GM12878 (cell line): Measurements from ENCODE around the gene PTGIS. TPM values are rescaled to one million over a fixed set of nuclear protein-coding genes. Genes with fewer than 3 reads are reported as not detected.

Source experiments
- ATF2 ChIP-seq: IDR thresholded peaks from 2 replicates; pipeline ENCODE4 v1.6.1; 2012; ENCODE audit warnings: low read length, inconsistent platforms
- BACH1 ChIP-seq: fragments of 450-650 bp; IDR thresholded peaks from 2 replicates; pipeline ENCODE4 v1.6.1; 2017; ENCODE audit warnings: mild to moderate bottlenecking, borderline replicate concordance
- DPF2 ChIP-seq: fragments of 450-650 bp; IDR thresholded peaks from 2 replicates; pipeline ENCODE4 v1.6.1; 2017; ENCODE audit warnings: mild to moderate bottlenecking
- ELK1 ChIP-seq: IDR thresholded peaks from 2 replicates; pipeline ENCODE4 v1.6.1; 2012; ENCODE audit warnings: low read depth, low read length, improper control_type of control experiment
- KLF5 ChIP-seq: fragments of 450-650 bp; IDR thresholded peaks from 2 replicates; pipeline ENCODE4 v1.6.1; 2014; ENCODE audit warnings: mild to moderate bottlenecking; ENCODE audit not compliant: partially characterized antibody
- LARP7 ChIP-seq: fragments of 450-650 bp; IDR thresholded peaks from 2 replicates; pipeline ENCODE4 v1.6.1; 2017; ENCODE audit warnings: mild to moderate bottlenecking
- MAX ChIP-seq: IDR thresholded peaks from 2 replicates; pipeline ENCODE4 v1.6.1; 2012; ENCODE audit warnings: low read depth, low read length, improper control_type of control experiment
- MEF2B ChIP-seq: fragments of 450-650 bp; IDR thresholded peaks from 2 replicates; pipeline ENCODE4 v1.6.1; 2018; ENCODE audit warnings: mild to moderate bottlenecking, moderate library complexity; ENCODE audit not compliant: partially characterized antibody, poor library complexity, severe bottlenecking
- NFYB ChIP-seq: IDR thresholded peaks from 2 replicates; pipeline ENCODE4 v1.6.1; 2011; ENCODE audit warnings: low read depth, mild to moderate bottlenecking, low read length, improper control_type of control experiment, moderate library complexity; ENCODE audit not compliant: insufficient read depth
- SREBF1 ChIP-seq: IDR thresholded peaks from 2 replicates; pipeline ENCODE4 v1.6.1; 2012; ENCODE audit warnings: mild to moderate bottlenecking, low read length
- USF1 ChIP-seq: IDR thresholded peaks from 2 replicates; pipeline ENCODE4 v1.6.1; 2011; ENCODE audit warnings: borderline replicate concordance, low read depth, mild to moderate bottlenecking, moderate library complexity, mixed read lengths, low read length; ENCODE audit not compliant: insufficient read depth; ENCODE audit errors: extremely low read length
- ZNF687 ChIP-seq: fragments of 450-650 bp; IDR thresholded peaks from 2 replicates; pipeline ENCODE4 v1.6.1; 2017; ENCODE audit warnings: mild to moderate bottlenecking, moderate library complexity
- polyA plus RNA-seq, 11 experiments: library from polyadenylated mRNA; depleted of rRNA in 4 of 11; unstranded in 6 of 11; stranded (reverse) in 5 of 11; fragments of >200 nt; fragmentation: Nextera tagmentation in 4 of 11; fragmentation: Illumina TruSeq in 1 of 11; extraction: Ambion mirVana in 4 of 11; extraction: Trizol in 1 of 11; gene quantifications; 1 replicate in 1 of 11; 2 replicates in 10 of 11; pipeline versions ENCODE4 v1.2.1 to v1.2.3, GENCODE V29; 2011 to 2016; ENCODE audit warnings: inconsistent platforms in 2 of 11, missing spikeins in 2 of 11, low read depth in 1 of 11
- total RNA-seq, 4 experiments: library from RNA; depleted of rRNA in 3 of 4; stranded (reverse); fragments of >200 nt in 3 of 4; fragmentation: Illumina TruSeq in 1 of 4; extraction: Trizol in 1 of 4; gene quantifications; 2 replicates each; pipeline versions ENCODE4 v1.2.1 to v1.2.3, GENCODE V29; 2013 to 2021

PTGIS gene
- total and polyA plus RNA-seq, 10 of the 15 experiments (the other 5 are each of a cell fraction or from before 2014, with no cell fraction given), result 0.10 TPM; not detected in 9

GRCh38 chr20:49483018-49483695 lies 84.8 kb downstream of the PTGIS start (continued):
- TF ChIP-seq ZNF687, result no peak
- no peak for TF ChIP-seq NFYB
- TF ChIP-seq MEF2B, result no peak
- TF ChIP-seq BACH1, result no peak
- no peak for TF ChIP-seq USF1
- TF ChIP-seq ELK1, result no peak
- no peak for TF ChIP-seq DPF2
- no peak for TF ChIP-seq MAX
- TF ChIP-seq ATF2, result no peak
- no peak for TF ChIP-seq SREBF1
- no peak for TF ChIP-seq KLF5
- TF ChIP-seq LARP7, result no peak
- TF ChIP-seq, all 136 proteins: peak for 0
